Erythroblast (primary cell): ENCODE results near the gene IBTK.

Experiments used
- GATA1 ChIP-seq: IDR thresholded peaks from 2 replicates; pipeline ENCODE4 v1.6.1; 2011; ENCODE audit warnings: low read depth, mild to moderate bottlenecking, control low read depth, low read length, moderate library complexity
- POLR2A ChIP-seq: IDR thresholded peaks from 2 replicates; pipeline ENCODE4 v1.6.1; 2011; ENCODE audit warnings: mild to moderate bottlenecking, low read length

DNA sequence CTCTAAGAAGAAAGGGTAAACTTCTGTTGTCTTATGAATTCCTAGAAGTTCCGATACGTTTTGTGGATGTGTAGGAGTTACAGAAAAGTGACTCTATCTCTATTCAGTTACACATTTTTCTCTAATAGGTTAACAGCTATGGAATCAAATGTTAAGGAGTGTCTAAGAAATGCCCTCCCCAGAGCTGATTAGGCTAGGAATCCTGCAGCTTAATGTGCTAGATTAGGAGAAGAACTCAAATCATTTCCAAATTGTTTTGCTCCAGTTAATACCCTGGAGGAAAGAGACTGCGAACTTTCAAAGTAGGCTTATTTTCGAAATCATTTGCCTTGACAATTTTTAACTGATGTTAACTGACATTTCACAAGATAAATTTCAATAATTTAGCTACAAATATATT lies 51.9 kb downstream of the IBTK start:
- no peak for TF ChIP-seq POLR2A
- no peak for TF ChIP-seq GATA1
